Natural killer cell treated with Interleukin-12 subunit alpha and Interleukin-12 subunit beta and Interleukin-15 and Interleukin-18, amount 100 ng/mL, for 72 hours (primary cell): Measurements from ENCODE around the gene MMP2. TPM values are rescaled to one million over a fixed set of nuclear protein-coding genes. Genes with fewer than 3 reads are reported as not detected.
A peak's percentile ranks its signal among the peaks of the same experiment; 100 is the strongest.

Source experiments
- ATAC-seq, 2 donors: fragments of 150-1000 bp; cut with Tn5 transposase in 1 of 2; sonication (Bioruptor Pico), chemical (Tn5 transposase) in 1 of 2; 2 replicates each; pipeline ENCODE4 v1.10.0; 2021
- DNase-seq: peaks from one replicate; pipeline ENCODE4 v3.0.0; 2022; ENCODE audit warnings: low spot score
- H3K27ac Mint-ChIP-seq, 2 donors: 1 replicate in 1 of 2; 2 replicates in 1 of 2; pipeline ENCODE4 v1.8.0; 2022; ENCODE audit warnings: mixed read lengths in 2 of 2, mild to moderate bottlenecking in 1 of 2, moderate library complexity in 1 of 2
- H3K27me3 Mint-ChIP-seq, 2 donors: 1 replicate in 1 of 2; 2 replicates in 1 of 2; pipeline ENCODE4 v1.8.0; 2022; ENCODE audit warnings: mixed read lengths in 2 of 2
- H3K36me3 Mint-ChIP-seq: one replicate; pipeline ENCODE4 v1.8.0; 2022; ENCODE audit warnings: mixed read lengths
- H3K4me1 Mint-ChIP-seq, 2 donors: 1 replicate in 1 of 2; 2 replicates in 1 of 2; pipeline ENCODE4 v1.8.0; 2022; ENCODE audit warnings: low read depth in 2 of 2, mixed read lengths in 2 of 2, mild to moderate bottlenecking in 1 of 2
- H3K4me3 Mint-ChIP-seq: one replicate; pipeline ENCODE4 v1.8.0; 2022; ENCODE audit warnings: mixed read lengths
- H3K9me3 Mint-ChIP-seq: 2 replicates; pipeline ENCODE4 v1.8.0; 2022; ENCODE audit warnings: mixed read lengths
- total RNA-seq, 2 donors: library from RNA; stranded (reverse); gene quantifications; one replicate each; pipeline ENCODE4 v1.2.3, GENCODE V29; 2022

The MMP2 gene
- total RNA-seq, 2 donors from 2014 or later: not detected

GRCh38 chr16:55492756-55493380 lies 13.9 kb downstream of the MMP2 start:
- Mint-ChIP-seq H3K27ac (no peak overlapping the region), H3K27me3 (peaks cover 5 to 14% of the 10 kb centered on the region in 2 donors), H3K4me3 (no peak overlapping the region), H3K9me3 (no peaks in the 10 kb centered on the region), H3K36me3 (no peaks in the 10 kb centered on the region), H3K4me1 (no peaks in the 10 kb centered on the region)
- DNase-seq: no peak
- no peak for ATAC-seq

- Mint-ChIP-seq H3K27ac (no peak overlapping the region), H3K36me3 (no peaks in the 10 kb centered on the region), H3K4me3 (no peak overlapping the region), H3K27me3 (peaks cover 5 to 14% of the 10 kb centered on the region in 2 donors), H3K4me1 (no peaks in the 10 kb centered on the region), H3K9me3 (no peaks in the 10 kb centered on the region)
- ATAC-seq (no peak), DNase-seq (no peak)
These were observed 16.0 kb downstream of the MMP2 start for GRCh38 chr16:55494994-55495421.

GRCh38 chr16:55495616-55496289 lies 16.8 kb downstream of the MMP2 start:
- H3K27me3 Mint-ChIP-seq: peaks cover 5 to 14% of the 10 kb centered on the region in 2 donors
- no peak overlapping the region for H3K27ac Mint-ChIP-seq
- ATAC-seq (no peak), DNase-seq (no peak)
- no peak overlapping the region for H3K4me3 Mint-ChIP-seq
- no peaks in the 10 kb centered on the region for H3K9me3 Mint-ChIP-seq
- no peaks in the 10 kb centered on the region for H3K36me3 Mint-ChIP-seq
- no peaks in the 10 kb centered on the region for H3K4me1 Mint-ChIP-seq

DNA sequence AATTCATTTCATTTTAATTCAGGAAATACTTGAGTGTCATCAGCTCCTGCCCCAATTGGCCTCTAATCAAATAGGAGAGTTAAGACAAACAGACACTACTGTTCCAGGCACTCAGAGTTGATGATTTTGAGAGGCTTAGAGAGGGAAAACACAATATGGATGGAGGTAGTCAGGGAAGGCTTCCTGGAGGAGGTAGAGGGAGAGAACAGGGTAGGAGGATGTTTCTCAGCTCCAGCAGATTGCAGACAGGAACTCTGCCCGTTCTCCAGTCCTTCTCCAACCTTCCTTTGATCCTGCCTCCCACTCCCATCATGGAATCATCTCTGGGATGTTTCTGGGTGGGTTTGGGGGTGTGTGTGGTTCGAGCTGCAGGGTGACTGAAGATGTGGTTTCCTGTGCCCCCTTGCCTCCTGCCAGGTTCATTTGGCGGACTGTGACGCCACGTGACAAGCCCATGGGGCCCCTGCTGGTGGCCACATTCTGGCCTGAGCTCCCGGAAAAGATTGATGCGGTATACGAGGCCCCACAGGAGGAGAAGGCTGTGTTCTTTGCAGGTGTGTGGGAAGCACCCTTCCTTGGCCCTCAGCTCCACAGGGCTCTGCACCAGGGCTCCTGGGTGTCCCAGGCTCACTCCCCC lies 17.6 kb downstream of the MMP2 start:
- Mint-ChIP-seq H3K36me3 (no peaks in the 10 kb centered on the region), H3K9me3 (no peaks in the 10 kb centered on the region), H3K4me1 (no peaks in the 10 kb centered on the region), H3K27ac (no peak overlapping the region), H3K4me3 (no peak overlapping the region), H3K27me3 (peaks cover 8 to 19% of the 10 kb centered on the region in 2 donors)
- no peak for DNase-seq
- no peak for ATAC-seq

- H3K9me3 Mint-ChIP-seq: no peaks in the 10 kb centered on the region
- no peaks in the 10 kb centered on the region for H3K4me1 Mint-ChIP-seq
- H3K27me3 Mint-ChIP-seq: peaks cover 7 to 19% of the 10 kb centered on the region in 2 donors
- H3K27ac Mint-ChIP-seq: no peak overlapping the region
- no peaks in the 10 kb centered on the region for H3K36me3 Mint-ChIP-seq
- DNase-seq (no peak), ATAC-seq (no peak)
- no peak overlapping the region for H3K4me3 Mint-ChIP-seq
These were observed 18.6 kb downstream of the MMP2 start for GRCh38 chr16:55497558-55497957.

DNA sequence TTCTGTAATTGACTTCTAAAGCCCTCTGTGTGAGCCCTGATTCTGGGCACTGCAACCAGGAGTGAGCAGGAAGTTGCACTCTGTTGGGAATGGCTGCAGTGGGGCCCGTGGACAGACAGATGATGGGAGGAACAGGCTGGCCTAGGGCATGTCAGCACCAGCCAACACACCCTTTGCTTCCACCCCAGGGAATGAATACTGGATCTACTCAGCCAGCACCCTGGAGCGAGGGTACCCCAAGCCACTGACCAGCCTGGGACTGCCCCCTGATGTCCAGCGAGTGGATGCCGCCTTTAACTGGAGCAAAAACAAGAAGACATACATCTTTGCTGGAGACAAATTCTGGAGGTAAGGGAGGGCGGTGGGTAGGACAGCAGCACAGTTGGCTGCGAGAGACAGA lies 19.1 kb downstream of the MMP2 start:
- Mint-ChIP-seq H3K27ac (no peak overlapping the region), H3K4me1 (no peaks in the 10 kb centered on the region), H3K9me3 (no peaks in the 10 kb centered on the region), H3K4me3 (no peak overlapping the region), H3K36me3 (no peaks in the 10 kb centered on the region), H3K27me3 (peaks cover 7 to 19% of the 10 kb centered on the region in 2 donors)
- ATAC-seq (no peak), DNase-seq (no peak)

DNA sequence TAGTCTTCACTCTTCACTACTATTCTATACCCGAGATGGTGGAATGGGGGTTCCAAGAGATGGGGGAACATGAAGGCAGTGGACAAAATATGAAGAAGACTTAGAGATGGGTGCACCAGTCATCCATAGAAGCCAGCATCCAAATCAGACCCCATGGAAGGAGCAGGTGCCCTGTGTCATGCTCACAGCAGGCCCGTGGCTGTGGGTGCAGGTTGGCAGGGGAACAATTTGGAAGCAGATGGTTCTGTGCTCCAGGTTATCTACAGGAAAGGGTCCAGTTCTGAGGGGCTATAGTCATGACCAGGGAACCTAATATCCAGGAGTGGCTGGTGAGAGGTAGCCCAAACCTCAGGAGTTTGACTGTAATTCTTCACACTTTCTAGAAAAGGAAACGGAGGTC lies 20.3 kb downstream of the MMP2 start:
- Mint-ChIP-seq H3K4me1 (no peaks in the 10 kb centered on the region), H3K27ac (no peak overlapping the region), H3K27me3 (peaks cover 7 to 17% of the 10 kb centered on the region in 2 donors), H3K9me3 (no peaks in the 10 kb centered on the region), H3K4me3 (no peak overlapping the region), H3K36me3 (no peaks in the 10 kb centered on the region)
- no peak for ATAC-seq
- no peak for DNase-seq

- DNase-seq (no peak), ATAC-seq (peak; percentile 22 to 43)
- Mint-ChIP-seq H3K4me3 (no peak overlapping the region), H3K27ac (no peak overlapping the region), H3K27me3 (peaks cover 7 to 12% of the 10 kb centered on the region in 2 donors), H3K4me1 (no peaks in the 10 kb centered on the region), H3K36me3 (no peaks in the 10 kb centered on the region), H3K9me3 (no peaks in the 10 kb centered on the region)
These were observed 21.0 kb downstream of the MMP2 start for GRCh38 chr16:55499951-55500529.

DNA sequence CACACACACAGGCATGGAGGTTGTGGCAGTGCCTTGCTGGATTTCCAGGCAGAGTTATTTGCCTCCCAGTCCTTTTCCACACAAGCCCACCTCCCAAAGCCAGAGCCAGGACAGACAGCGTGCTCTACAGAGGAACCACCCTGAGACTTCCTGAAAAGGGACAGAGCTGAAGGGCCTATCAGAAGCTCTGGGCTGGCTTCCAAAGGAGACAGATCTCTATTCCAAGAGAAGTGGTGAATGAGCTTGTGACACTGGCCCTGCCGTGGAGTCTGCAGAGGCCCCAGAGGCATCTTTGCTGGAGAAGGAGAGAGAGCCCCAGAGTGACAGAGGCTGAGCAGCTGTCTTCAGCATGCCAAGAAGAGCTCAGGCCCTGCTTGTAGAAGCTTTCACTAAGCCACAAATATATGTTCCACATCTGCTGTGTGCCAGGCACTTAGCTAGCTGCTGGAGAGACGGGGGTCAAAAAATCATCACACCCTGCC lies 21.6 kb downstream of the MMP2 start:
- ATAC-seq: no peak
- Mint-ChIP-seq H3K36me3 (no peaks in the 10 kb centered on the region), H3K4me1 (no peaks in the 10 kb centered on the region), H3K27me3 (peaks cover 7 to 12% of the 10 kb centered on the region in 2 donors), H3K9me3 (no peaks in the 10 kb centered on the region), H3K27ac (no peak overlapping the region), H3K4me3 (no peak overlapping the region)
- no peak for DNase-seq

- H3K4me1 Mint-ChIP-seq: no peaks in the 10 kb centered on the region
- H3K36me3 Mint-ChIP-seq: no peaks in the 10 kb centered on the region
- peaks cover 9 to 19% of the 10 kb centered on the region in 2 donors for H3K27me3 Mint-ChIP-seq
- ATAC-seq (no peak), DNase-seq (no peak)
- no peak overlapping the region for H3K4me3 Mint-ChIP-seq
- H3K9me3 Mint-ChIP-seq: no peaks in the 10 kb centered on the region
- no peak overlapping the region for H3K27ac Mint-ChIP-seq
These were observed 22.7 kb downstream of the MMP2 start for GRCh38 chr16:55501549-55502322.

DNA sequence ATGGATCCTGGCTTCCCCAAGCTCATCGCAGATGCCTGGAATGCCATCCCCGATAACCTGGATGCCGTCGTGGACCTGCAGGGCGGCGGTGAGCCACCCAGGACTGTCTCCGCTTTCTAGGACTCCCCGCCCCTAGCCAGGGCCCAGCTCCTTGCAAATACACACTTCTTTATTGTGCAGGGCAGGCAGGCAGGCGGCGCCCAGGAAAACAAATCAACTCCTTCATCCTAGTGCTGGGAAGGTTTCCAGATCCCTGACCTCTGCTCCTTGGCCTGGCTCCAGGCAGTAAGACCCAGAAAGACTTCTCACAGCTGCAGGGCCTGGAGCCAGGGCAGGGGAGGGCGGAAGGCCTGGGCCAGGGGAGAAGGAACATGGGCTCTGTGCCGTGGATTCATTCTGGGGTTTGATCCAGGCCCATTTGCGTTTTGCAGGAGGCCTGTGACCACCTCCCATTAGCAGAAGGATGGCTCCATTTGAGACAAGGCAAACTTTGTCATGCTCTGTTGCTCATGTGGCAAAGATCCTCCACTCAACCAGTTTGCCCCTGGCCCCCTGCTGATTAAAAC lies 23.9 kb downstream of the MMP2 start:
- no peaks in the 10 kb centered on the region for H3K9me3 Mint-ChIP-seq
- no peak for DNase-seq
- no peak overlapping the region for H3K27ac Mint-ChIP-seq
- no peaks in the 10 kb centered on the region for H3K36me3 Mint-ChIP-seq
- peaks cover 6 to 23% of the 10 kb centered on the region in 2 donors for H3K27me3 Mint-ChIP-seq
- H3K4me3 Mint-ChIP-seq: no peak overlapping the region
- ATAC-seq: no peak
- H3K4me1 Mint-ChIP-seq: no peaks in the 10 kb centered on the region

- DNase-seq (no peak), ATAC-seq (no peak)
- no peaks in the 10 kb centered on the region for H3K36me3 Mint-ChIP-seq
These were observed 24.9 kb downstream of the MMP2 start for GRCh38 chr16:55503726-55504550.

More at GRCh38 chr16:55503726-55504550, 24.9 kb downstream of the MMP2 start:
- Mint-ChIP-seq H3K4me3 (no peak overlapping the region), H3K27ac (no peak overlapping the region), H3K4me1 (peaks cover 0 to 4% of the 10 kb centered on the region in 2 donors), H3K9me3 (no peaks in the 10 kb centered on the region), H3K27me3 (peaks cover 14 to 32% of the 10 kb centered on the region in 2 donors)
